Measurements from ENCODE around the gene BACH2.

GRCh38 chr6:90068264-90068663 is 228.4 kb downstream of the BACH2 start:
- TF ChIP-seq, protein P1, sequence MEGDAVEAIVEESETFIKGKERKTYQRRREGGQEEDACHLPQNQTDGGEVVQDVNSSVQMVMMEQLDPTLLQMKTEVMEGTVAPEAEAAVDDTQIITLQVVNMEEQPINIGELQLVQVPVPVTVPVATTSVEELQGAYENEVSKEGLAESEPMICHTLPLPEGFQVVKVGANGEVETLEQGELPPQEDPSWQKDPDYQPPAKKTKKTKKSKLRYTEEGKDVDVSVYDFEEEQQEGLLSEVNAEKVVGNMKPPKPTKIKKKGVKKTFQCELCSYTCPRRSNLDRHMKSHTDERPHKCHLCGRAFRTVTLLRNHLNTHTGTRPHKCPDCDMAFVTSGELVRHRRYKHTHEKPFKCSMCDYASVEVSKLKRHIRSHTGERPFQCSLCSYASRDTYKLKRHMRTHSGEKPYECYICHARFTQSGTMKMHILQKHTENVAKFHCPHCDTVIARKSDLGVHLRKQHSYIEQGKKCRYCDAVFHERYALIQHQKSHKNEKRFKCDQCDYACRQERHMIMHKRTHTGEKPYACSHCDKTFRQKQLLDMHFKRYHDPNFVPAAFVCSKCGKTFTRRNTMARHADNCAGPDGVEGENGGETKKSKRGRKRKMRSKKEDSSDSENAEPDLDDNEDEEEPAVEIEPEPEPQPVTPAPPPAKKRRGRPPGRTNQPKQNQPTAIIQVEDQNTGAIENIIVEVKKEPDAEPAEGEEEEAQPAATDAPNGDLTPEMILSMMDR (IDR thresholded peaks at IDR 0.05; ENCODE audit: low read depth, low read length, poor library complexity, severe bottlenecking) = no peak
- no peak for TF ChIP-seq EZH2phosphoT487 (IDR thresholded peaks at IDR 0.05; ENCODE audit: borderline replicate concordance, low read length)
